Testis (tissue), 5 donors: ENCODE data around the gene UBA52. TPM values are rescaled to one million over a fixed set of nuclear protein-coding genes. Genes with fewer than 3 reads are reported as not detected.
"Not testable (repeated sequence)": the region's sequence is repeated elsewhere in the genome, so short reads cannot be mapped to it uniquely, and the experiment has no call there.

Source experiments
- DNase-seq: peaks from one replicate; pipeline ENCODE4 v3.0.0-alpha.2; 2019
- H3K27ac ChIP-seq, 2 donors: fragments of 200-600 bp; sonication (generic); one replicate each; pipeline ENCODE4 v1.5.1; 2019
- H3K27me3 ChIP-seq: fragments of 200-600 bp; sonication (generic); one replicate; pipeline ENCODE4 v1.5.1; 2019
- H3K36me3 ChIP-seq: fragments of 200-600 bp; sonication (generic); one replicate; pipeline ENCODE4 v1.5.1; 2017; ENCODE audit warnings: low read depth; ENCODE audit errors: missing control alignments
- H3K4me1 ChIP-seq: fragments of 200-600 bp; sonication (generic); one replicate; pipeline ENCODE4 v1.5.1; 2019
- H3K4me3 ChIP-seq, 2 donors: fragments of 200-600 bp; sonication (generic); one replicate each; pipeline ENCODE4 v1.5.1; 2017 to 2019
- H3K9me3 ChIP-seq: fragments of 200-600 bp; sonication (generic); one replicate; pipeline ENCODE4 v1.5.1; 2017
- POLR2A ChIP-seq: fragments of 450-650 bp; IDR thresholded peaks from one replicate; pipeline ENCODE4 v1.6.1; 2017; ENCODE audit warnings: antibody characterized with exemption, mild to moderate bottlenecking, moderate library complexity
- WGBS, 2 donors: methylation state at CpG; one replicate each; pipeline ENCODE4 v1.1.5; 2018; 5-methylcytosine and 5-hydroxymethylcytosine counted together
- intact Hi-C: fragments of 100-400 bp; cut with DNase I; formaldehyde crosslinking; loops from one replicate; pipeline ENCODE4 v1.15.1; 2023; ENCODE audit warnings: low total_unique reads
- long read RNA-seq, 2 donors: transcript quantifications; one replicate each; lab custom pipeline, GENCODE V29; 2026
- polyA plus RNA-seq: library from polyadenylated mRNA; stranded (reverse); fragments of 350-450 nt; fragmentation: Illumina TruSeq; extraction: RNeasy Lipid Tissue Mini Kit (QIAGEN cat#74804); gene quantifications from one replicate; pipeline ENCODE4 v1.2.3, GENCODE V29; 2014; ENCODE audit warnings: low read depth, low replicate concordance; ENCODE audit not compliant: insufficient read depth
- total RNA-seq, 2 donors: library from RNA; depleted of rRNA; stranded (reverse); fragments of >200 nt; gene quantifications; one replicate each; pipeline ENCODE4 v1.2.3, GENCODE V29; 2016
- TF ChIP-seq, protein P1 (sequence below), 3 experiments: fragments of 450-650 bp in 2 of 3; fragments of 200-600 bp in 1 of 3; sonication (generic) in 1 of 3; IDR thresholded peaks; one replicate each; pipeline ENCODE4 v1.5.1; 2016 to 2019; ENCODE audit warnings: antibody characterized with exemption in 3 of 3, mild to moderate bottlenecking in 2 of 3, moderate library complexity in 1 of 3

Gene UBA52
- total RNA-seq (100 to 1,000 TPM; 475 to 508 TPM), polyA plus RNA-seq (1,038 TPM)
- long read RNA-seq, donor 1, transcript UBA52-209 (4 exons, 514 nt), result minor isoform, 198 of 837 reads
- long read RNA-seq, donor 1, transcript UBA52-201 (5 exons, 572 nt), result major isoform, 286 of 837 reads
- long read RNA-seq, donor 1, transcript UBA52-202 (5 exons, 2,845 nt), result minor isoform, 194 of 837 reads
- long read RNA-seq, donor 1, partial matches to known transcripts, result 67 of 837 reads
- long read RNA-seq, donor 1, other reads (novel, unspliced or antisense), result 85 of 837 reads
- long read RNA-seq, donor 2, transcript UBA52-209 (4 exons, 514 nt), result minor isoform, 87 of 541 reads
- long read RNA-seq, donor 2, transcript UBA52-206 (3 exons, 508 nt), result minor isoform, 6 of 541 reads
- long read RNA-seq, donor 2, transcript UBA52-201 (5 exons, 572 nt), result major isoform, 208 of 541 reads
- long read RNA-seq, donor 2, transcript UBA52-202 (5 exons, 2,845 nt), result minor isoform, 128 of 541 reads
- long read RNA-seq, donor 2, partial matches to known transcripts, result 78 of 541 reads
- long read RNA-seq, donor 2, other reads (novel, unspliced or antisense), result 31 of 541 reads

DNA sequence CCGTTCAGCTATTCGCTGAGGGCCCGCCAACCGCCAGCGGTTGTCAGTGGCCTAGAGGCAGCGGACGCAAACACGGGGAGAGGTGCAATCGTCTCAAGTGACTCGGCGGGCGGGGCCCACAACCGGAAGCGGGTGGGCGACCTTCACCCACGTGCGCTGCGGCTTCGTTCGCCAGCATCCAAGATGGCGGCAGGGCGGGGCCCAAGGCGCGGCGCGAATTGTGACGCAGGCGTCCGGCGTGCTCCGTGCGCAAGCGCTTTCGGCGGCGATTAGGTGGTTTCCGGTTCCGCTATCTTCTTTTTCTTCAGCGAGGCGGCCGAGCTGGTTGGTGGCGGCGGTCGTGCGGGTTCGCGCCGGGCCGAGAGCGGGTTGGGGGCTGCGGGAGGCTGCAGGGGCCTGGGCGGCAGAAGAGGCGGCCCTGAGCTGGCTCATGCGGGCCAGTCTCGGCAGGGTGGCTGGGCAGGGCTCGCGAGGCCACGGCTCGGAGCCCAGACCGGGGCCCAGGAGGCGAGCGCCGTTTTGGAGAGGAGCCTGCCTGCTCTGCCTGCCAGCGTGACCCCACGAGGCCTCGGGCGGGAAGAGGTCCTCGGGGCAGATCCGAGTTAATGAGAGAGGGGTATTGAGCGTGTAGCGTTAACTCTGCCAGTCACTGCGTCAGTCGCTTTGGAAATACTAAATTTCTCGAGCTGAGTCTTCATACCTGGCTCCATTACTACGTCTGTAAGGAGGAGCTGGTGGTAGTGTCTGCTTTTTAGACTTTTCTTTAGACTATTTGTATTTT is at the start of gene UBA52:
Gene UBA52 (plus strand): TSS at position 294 of the 781 bp plus-strand sequence. CDS start 1,444 bp downstream, outside the sequence.
- TF ChIP-seq, protein P1, sequence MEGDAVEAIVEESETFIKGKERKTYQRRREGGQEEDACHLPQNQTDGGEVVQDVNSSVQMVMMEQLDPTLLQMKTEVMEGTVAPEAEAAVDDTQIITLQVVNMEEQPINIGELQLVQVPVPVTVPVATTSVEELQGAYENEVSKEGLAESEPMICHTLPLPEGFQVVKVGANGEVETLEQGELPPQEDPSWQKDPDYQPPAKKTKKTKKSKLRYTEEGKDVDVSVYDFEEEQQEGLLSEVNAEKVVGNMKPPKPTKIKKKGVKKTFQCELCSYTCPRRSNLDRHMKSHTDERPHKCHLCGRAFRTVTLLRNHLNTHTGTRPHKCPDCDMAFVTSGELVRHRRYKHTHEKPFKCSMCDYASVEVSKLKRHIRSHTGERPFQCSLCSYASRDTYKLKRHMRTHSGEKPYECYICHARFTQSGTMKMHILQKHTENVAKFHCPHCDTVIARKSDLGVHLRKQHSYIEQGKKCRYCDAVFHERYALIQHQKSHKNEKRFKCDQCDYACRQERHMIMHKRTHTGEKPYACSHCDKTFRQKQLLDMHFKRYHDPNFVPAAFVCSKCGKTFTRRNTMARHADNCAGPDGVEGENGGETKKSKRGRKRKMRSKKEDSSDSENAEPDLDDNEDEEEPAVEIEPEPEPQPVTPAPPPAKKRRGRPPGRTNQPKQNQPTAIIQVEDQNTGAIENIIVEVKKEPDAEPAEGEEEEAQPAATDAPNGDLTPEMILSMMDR (IDR thresholded peaks at IDR 0.05), result no peak
- TF ChIP-seq POLR2A, result peak; percentile 11
- peak within 1 kb of the TSS; percentile 89 to 92 for H3K27ac ChIP-seq
- peak within 1 kb of the TSS; percentile 93 to 98 for H3K4me3 ChIP-seq
- 0 to 1% methylated on average over 18 to 75 of the region's 75 CpGs for WGBS, 2 donors
- no peaks in the 10 kb centered on the region for H3K36me3 ChIP-seq
- H3K27me3 ChIP-seq, result no peaks in the 10 kb centered on the region
- peaks cover 11% of the 10 kb centered on the region for H3K4me1 ChIP-seq
- DNase-seq, result peak; percentile 99
- intact Hi-C loops, result loop anchor here (10.0 kb wide), 1 partner anchor 117 kb away; no protein-coding TSS in a partner anchor
- H3K9me3 ChIP-seq, result no peaks in the 10 kb centered on the region

DNA sequence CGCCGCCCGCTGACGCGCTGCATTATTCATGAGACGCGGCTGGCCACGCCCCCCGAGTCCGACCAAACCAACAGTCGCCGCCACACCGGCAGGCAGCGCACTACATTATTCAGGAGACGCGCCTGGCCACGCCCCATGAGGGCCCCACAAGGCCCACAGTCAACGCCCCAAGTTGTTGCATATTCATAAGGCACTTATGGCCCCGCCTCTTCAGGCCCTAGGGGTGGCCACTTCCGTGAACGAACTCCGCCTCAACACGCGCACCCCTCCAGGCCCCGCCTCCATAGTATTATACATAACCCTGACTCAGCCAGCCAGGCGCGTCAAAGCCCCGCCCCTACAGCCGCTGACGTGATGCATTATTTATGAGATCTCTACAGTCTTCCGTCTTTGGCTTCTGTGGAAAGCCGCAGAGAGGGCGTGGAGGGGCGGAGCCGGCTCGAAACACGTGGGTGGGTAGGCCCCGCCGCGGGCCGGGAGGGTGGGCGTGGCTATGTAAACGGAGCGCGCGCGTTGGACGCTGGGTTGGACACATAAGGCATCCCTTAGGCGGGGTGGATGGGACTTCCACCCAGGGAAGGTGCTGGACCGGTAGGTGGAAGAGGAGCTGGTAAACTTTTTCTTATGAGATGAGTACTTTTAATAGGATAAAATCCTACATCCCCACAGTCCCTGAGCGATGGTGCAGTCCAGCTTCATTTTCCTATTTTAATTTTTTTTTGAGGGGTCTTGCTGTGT is 49.4 kb upstream of the UBA52 start:
- H3K27ac ChIP-seq, result peak overlapping the region; percentile 87 to 97
- H3K27me3 ChIP-seq, result no peaks in the 10 kb centered on the region
- no peaks in the 10 kb centered on the region for H3K9me3 ChIP-seq
- H3K36me3 ChIP-seq, result no peaks in the 10 kb centered on the region
- peaks cover 9% of the 10 kb centered on the region for H3K4me1 ChIP-seq
- peak; percentile 100 for DNase-seq
- no peak for TF ChIP-seq POLR2A
- TF ChIP-seq, protein P1 (IDR thresholded peaks at IDR 0.05), result peak in 1 of 3 experiments; percentile 12
- WGBS, 2 donors, result 1 to 2% methylated on average over 29 to 51 of the region's 51 CpGs
- H3K4me3 ChIP-seq, result peak overlapping the region; percentile 84 to 100
- intact Hi-C loops, result no loop called here

DNA sequence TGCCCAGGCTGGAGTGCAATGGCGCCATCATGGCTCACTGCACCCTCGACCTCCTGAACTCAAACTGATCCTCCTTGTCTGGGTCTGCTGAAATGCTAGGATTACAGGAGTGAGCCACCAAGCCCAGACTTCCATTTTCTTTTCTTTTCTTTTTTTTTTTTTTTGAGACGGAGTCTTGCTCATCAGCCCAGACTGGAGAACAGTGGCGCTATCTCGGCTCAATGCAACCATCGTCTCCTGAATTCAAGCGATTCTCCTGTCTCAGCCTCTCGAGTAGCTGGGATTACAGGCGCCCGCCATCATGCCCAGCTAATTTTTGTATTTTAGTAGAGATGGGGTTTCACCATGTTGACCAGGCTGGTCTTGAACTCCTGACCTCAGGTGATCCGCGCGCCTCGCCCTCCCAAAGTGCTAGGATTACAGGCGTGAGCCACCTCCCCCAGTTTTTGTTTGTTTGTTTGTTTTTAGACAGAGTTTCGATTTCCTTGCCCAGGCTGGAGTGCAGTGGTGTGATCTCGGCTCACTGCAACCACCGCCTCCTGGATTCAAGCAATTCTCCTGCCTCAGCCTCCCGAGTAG is 48.7 kb upstream of the UBA52 start:
- H3K36me3 ChIP-seq, intact Hi-C loops, H3K27me3 ChIP-seq, H3K4me1 ChIP-seq, DNase-seq, H3K9me3 ChIP-seq: not testable (repeated sequence)
- WGBS, 2 donors, result 49% methylated on average over 19 of the region's 19 CpGs
- H3K27ac ChIP-seq, result peak overlapping the region in 1 of 2 donors; percentile 50
- peak overlapping the region; percentile 15 to 84 for H3K4me3 ChIP-seq

DNA sequence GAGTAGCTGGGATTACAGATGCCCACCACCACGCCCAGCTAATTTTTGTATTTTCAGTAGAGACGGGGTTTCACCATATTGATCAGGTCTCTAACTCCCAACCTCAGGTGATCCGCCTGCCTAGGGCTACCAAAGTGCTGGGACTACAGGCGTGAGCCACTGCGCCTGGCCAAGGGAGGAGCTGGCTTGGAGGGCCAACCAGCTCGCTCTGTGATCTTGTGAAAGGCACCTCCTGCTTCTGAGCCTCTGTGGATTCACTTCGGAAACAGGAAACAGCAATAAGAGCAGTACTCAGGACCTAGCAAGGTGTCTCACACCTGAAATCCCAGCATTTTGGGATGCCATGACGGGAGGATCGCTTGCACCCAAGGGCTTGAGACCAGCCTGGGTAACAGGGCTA is 47.8 kb upstream of the UBA52 start:
- Histone ChIP-seq H3K36me3 (no peaks in the 10 kb centered on the region), H3K27me3 (no peaks in the 10 kb centered on the region), H3K4me1 (peaks cover 9% of the 10 kb centered on the region), H3K4me3 (no peak overlapping the region), H3K27ac (no peak overlapping the region), H3K9me3 (no peaks in the 10 kb centered on the region)
- no peak for DNase-seq
- WGBS, 2 donors, result 88 to 92% methylated on average over 4 to 9 of the region's 9 CpGs
- intact Hi-C loops, result no loop called here
- TF ChIP-seq POLR2A, result no peak
- TF ChIP-seq, protein P1 (IDR thresholded peaks at IDR 0.05), result no peak
